CD14-positive monocyte (primary cell): ENCODE data around the gene FBXO15. TPM values are rescaled to one million over a fixed set of nuclear protein-coding genes. Genes with fewer than 3 reads are reported as not detected.

Experiments
- DNase-seq, 3 donors: peaks; one replicate each; pipeline ENCODE4 v3.0.0-alpha.2; 2011 to 2022
- H2AFZ ChIP-seq: 2 replicates; pipeline ENCODE4 v1.6.0; 2012; ENCODE audit warnings: mild to moderate bottlenecking, low read depth, low read length, inconsistent platforms; ENCODE audit not compliant: insufficient read depth, poor library complexity, severe bottlenecking
- H3K27ac ChIP-seq, 2 donors: 1 replicate in 1 of 2; 2 replicates in 1 of 2; pipeline ENCODE4 v1.5.1; 2012 to 2013; ENCODE audit warnings: low read length in 2 of 2, control low read depth in 1 of 2, inconsistent platforms in 1 of 2, low read depth in 1 of 2, mild to moderate bottlenecking in 1 of 2
- H3K27me3 ChIP-seq, 2 donors: one replicate each; pipeline versions ENCODE4 v1.6.0 to v1.6.1; 2011 to 2013; ENCODE audit warnings: low read length in 2 of 2; ENCODE audit not compliant: control insufficient read depth in 2 of 2, insufficient read depth in 2 of 2
- H3K36me3 ChIP-seq, 2 donors: replicated peaks in 1 of 2; 1 replicate in 1 of 2; 2 replicates in 1 of 2; pipeline versions ENCODE4 v1.5.1 to v1.6.1; 2012 to 2013; ENCODE audit warnings: low read length in 2 of 2, control low read depth in 1 of 2, inconsistent platforms in 1 of 2, mild to moderate bottlenecking in 1 of 2; ENCODE audit not compliant: insufficient read depth in 2 of 2, control insufficient read depth in 1 of 2
- H3K4me1 ChIP-seq, 2 donors: 1 replicate in 1 of 2; 2 replicates in 1 of 2; pipeline versions ENCODE4 v1.5.1 to v1.6.1; 2012 to 2013; ENCODE audit warnings: low read length in 2 of 2, control low read depth in 1 of 2, inconsistent platforms in 1 of 2, mild to moderate bottlenecking in 1 of 2, moderate library complexity in 1 of 2; ENCODE audit not compliant: insufficient read depth in 2 of 2, control insufficient read depth in 1 of 2
- H3K4me2 ChIP-seq: replicated peaks from 2 replicates; pipeline ENCODE3; 2012; ENCODE audit warnings: low read length, moderate library complexity, mild to moderate bottlenecking; ENCODE audit not compliant: poor library complexity, severe bottlenecking; ENCODE audit errors: extremely low read depth
- H3K4me3 ChIP-seq, 3 experiments: fragments of 200-600 bp in 1 of 3; sonication (generic) in 1 of 3; replicated peaks in 1 of 3; 1 replicate in 2 of 3; 2 replicates in 1 of 3; pipeline ENCODE4 v1.5.1; 2011 to 2013; ENCODE audit warnings: low read length in 3 of 3, mild to moderate bottlenecking in 3 of 3, control low read depth in 2 of 3, low read depth in 2 of 3, inconsistent platforms in 1 of 3, moderate library complexity in 1 of 3
- H3K79me2 ChIP-seq: 2 replicates; pipeline ENCODE4 v1.6.0; 2012; ENCODE audit warnings: mild to moderate bottlenecking, control low read depth, inconsistent platforms, low read length, moderate library complexity; ENCODE audit not compliant: insufficient read depth
- H3K9ac ChIP-seq: 2 replicates; pipeline ENCODE4 v1.6.0; 2017; ENCODE audit warnings: low read length, mild to moderate bottlenecking; ENCODE audit not compliant: insufficient read depth, poor library complexity, severe bottlenecking
- H3K9me3 ChIP-seq, 2 donors: replicated peaks in 1 of 2; 1 replicate in 1 of 2; 2 replicates in 1 of 2; pipeline versions ENCODE4 v1.5.1 to v1.6.1; 2012 to 2013; ENCODE audit warnings: low read length in 2 of 2, control low read depth in 1 of 2; ENCODE audit not compliant: control insufficient read depth in 1 of 2, insufficient read depth in 1 of 2
- H4K20me1 ChIP-seq: 2 replicates; pipeline ENCODE4 v1.6.0; 2012; ENCODE audit warnings: mild to moderate bottlenecking, low read length, control low read depth, moderate library complexity; ENCODE audit not compliant: insufficient read depth
- H3K27ac Mint-ChIP-seq, 7 donors: one replicate each; pipeline ENCODE4 v1.8.0; 2020; ENCODE audit warnings: mild to moderate bottlenecking in 7 of 7, mixed read lengths in 7 of 7, moderate library complexity in 6 of 7, inconsistent platforms in 2 of 7
- H3K27me3 Mint-ChIP-seq, 3 donors: one replicate each; pipeline ENCODE4 v1.8.0; 2021 to 2022; ENCODE audit warnings: low read depth in 3 of 3, mild to moderate bottlenecking in 3 of 3, mixed read lengths in 3 of 3, moderate library complexity in 3 of 3, inconsistent platforms in 1 of 3
- H3K36me3 Mint-ChIP-seq, 2 donors: one replicate each; pipeline ENCODE4 v1.8.0; 2020; ENCODE audit warnings: mixed read lengths in 2 of 2, inconsistent platforms in 1 of 2, mild to moderate bottlenecking in 1 of 2
- H3K4me1 Mint-ChIP-seq: one replicate; pipeline ENCODE4 v1.8.0; 2020; ENCODE audit warnings: mild to moderate bottlenecking, mixed read lengths
- H3K4me3 Mint-ChIP-seq, 2 donors: one replicate each; pipeline ENCODE4 v1.8.0; 2020; ENCODE audit warnings: mild to moderate bottlenecking in 2 of 2, mixed read lengths in 2 of 2, moderate library complexity in 1 of 2
- H3K9me3 Mint-ChIP-seq, 7 donors: one replicate each; pipeline ENCODE4 v1.8.0; 2020 to 2022; ENCODE audit warnings: mixed read lengths in 7 of 7, mild to moderate bottlenecking in 6 of 7, moderate library complexity in 6 of 7, inconsistent platforms in 2 of 7
- WGBS: methylation state at CpG from one replicate; pipeline ENCODE4 v1.1.5; 2013; ENCODE audit warnings: missing lambda C conversion rate; ENCODE audit not compliant: insufficient coverage; 5-methylcytosine and 5-hydroxymethylcytosine counted together
- intact Hi-C, 2 donors: fragments of 100-400 bp; cut with micrococcal nuclease; formaldehyde crosslinking; loops; one replicate each; pipeline versions ENCODE4 v1.15.0 to v1.15.1; 2023
- polyA plus RNA-seq, 3 donors: library from polyadenylated mRNA; depleted of rRNA in 1 of 3; unstranded in 2 of 3; stranded (reverse) in 1 of 3; fragments of 300-500 nt in 2 of 3; fragments of >200 nt in 1 of 3; fragmentation: Illumina TruSeq in 2 of 3; gene quantifications; 1 replicate in 2 of 3; 2 replicates in 1 of 3; pipeline ENCODE4 v1.2.3, GENCODE V29; 2012 to 2021
- TF ChIP-seq, protein P1 (sequence below): fragments of 200-600 bp; IDR thresholded peaks from one replicate; pipeline ENCODE4 v1.8.0; 2022; ENCODE audit warnings: antibody characterized with exemption, mild to moderate bottlenecking

Gene FBXO15
- polyA plus RNA-seq, 3 donors = not detected

DNA sequence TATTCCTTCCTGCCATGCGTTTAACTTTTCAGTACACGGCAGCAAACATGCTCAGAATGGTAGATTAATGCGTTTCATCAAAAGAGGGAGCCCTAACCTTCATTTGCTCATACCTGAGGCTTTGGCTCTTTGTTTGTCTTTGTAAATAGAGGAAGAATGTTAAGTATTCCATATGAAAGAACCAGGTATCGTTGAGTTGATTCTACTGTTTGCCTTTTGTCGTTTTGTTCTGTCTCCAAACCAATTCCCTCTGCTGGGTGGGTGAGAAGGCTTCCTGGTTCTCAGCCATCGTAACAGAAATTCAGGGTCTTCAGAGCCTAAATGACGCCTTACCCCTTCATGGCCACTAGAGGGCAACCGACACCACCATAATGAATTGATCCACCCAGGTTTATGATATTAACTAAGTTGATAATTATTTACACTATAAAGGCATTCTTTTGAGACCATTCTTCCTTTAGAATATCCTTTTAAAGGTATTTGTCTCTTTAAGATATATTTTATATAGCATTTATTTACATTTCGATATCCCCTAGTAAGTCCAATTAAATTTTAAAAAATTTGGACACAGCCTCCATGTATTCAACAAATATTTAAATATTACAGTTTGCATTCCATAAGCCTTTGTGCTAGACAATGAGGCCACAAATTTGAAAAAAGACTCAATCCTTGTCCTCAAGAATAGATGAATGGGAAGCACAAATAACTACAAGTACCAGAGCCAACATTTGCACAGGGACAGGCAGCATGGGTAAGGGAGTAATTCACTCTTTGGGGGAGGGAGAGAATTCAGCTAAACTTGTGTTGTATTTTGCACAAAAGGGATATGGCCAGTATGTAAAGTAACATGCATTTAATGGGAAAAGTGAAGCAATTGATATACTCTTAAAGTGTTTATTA, 48.8 kb upstream of the FBXO15 start:
- H3K27ac ChIP-seq = no peak overlapping the region
- H3K36me3 ChIP-seq = no peaks in the 10 kb centered on the region
- peaks cover 21% of the 10 kb centered on the region for H3K4me1 Mint-ChIP-seq

GRCh38 chr18:74194691-74195090, 47.1 kb upstream of the FBXO15 start:
- TF ChIP-seq, protein P1, sequence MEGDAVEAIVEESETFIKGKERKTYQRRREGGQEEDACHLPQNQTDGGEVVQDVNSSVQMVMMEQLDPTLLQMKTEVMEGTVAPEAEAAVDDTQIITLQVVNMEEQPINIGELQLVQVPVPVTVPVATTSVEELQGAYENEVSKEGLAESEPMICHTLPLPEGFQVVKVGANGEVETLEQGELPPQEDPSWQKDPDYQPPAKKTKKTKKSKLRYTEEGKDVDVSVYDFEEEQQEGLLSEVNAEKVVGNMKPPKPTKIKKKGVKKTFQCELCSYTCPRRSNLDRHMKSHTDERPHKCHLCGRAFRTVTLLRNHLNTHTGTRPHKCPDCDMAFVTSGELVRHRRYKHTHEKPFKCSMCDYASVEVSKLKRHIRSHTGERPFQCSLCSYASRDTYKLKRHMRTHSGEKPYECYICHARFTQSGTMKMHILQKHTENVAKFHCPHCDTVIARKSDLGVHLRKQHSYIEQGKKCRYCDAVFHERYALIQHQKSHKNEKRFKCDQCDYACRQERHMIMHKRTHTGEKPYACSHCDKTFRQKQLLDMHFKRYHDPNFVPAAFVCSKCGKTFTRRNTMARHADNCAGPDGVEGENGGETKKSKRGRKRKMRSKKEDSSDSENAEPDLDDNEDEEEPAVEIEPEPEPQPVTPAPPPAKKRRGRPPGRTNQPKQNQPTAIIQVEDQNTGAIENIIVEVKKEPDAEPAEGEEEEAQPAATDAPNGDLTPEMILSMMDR = no peak
- Mint-ChIP-seq H3K36me3 (no peaks in the 10 kb centered on the region), H3K9me3 (no peaks in the 10 kb centered on the region), H3K4me3 (peak overlapping the region in 1 of 2 donors; percentile 24), H3K4me1 (peaks cover 6% of the 10 kb centered on the region), H3K27ac (no peak overlapping the region), H3K27me3 (peaks cover 2 to 13% (median 7%) of the 10 kb centered on the region in 3 donors)
- H3K79me2 ChIP-seq = no peaks in the 10 kb centered on the region
- H3K4me1 ChIP-seq = peaks cover 0 to 2% of the 10 kb centered on the region in 2 donors
- H2AFZ ChIP-seq = no peak overlapping the region
- no peak overlapping the region for H3K4me3 ChIP-seq
- no peak overlapping the region for H3K9ac ChIP-seq
- no peak overlapping the region for H3K27ac ChIP-seq
- DNase-seq = no peak
- H3K4me2 ChIP-seq = no peak overlapping the region
- H3K9me3 ChIP-seq = no peaks in the 10 kb centered on the region
- peaks cover 0 to 2% of the 10 kb centered on the region in 2 donors for H3K27me3 ChIP-seq
- H3K36me3 ChIP-seq = no peaks in the 10 kb centered on the region
- intact Hi-C loops = loop anchor here (5.0 kb wide), 2 partner anchors 148 to 358 kb away; no protein-coding TSS in a partner anchor
- 100% methylated on average over 2 of the region's 3 CpGs for WGBS
- H4K20me1 ChIP-seq = no peaks in the 10 kb centered on the region

More for the DNA sequence above, 48.8 kb upstream of the FBXO15 start:
- no peaks in the 10 kb centered on the region for H3K79me2 ChIP-seq
- Mint-ChIP-seq H3K27me3 (peaks cover 2 to 21% (median 7%) of the 10 kb centered on the region in 3 donors), H3K9me3 (no peaks in the 10 kb centered on the region), H3K4me3 (peak overlapping the region in 1 of 2 donors; percentile 78), H3K27ac (peak overlapping the region in 1 of 7 donors; percentile 17), H3K36me3 (no peaks in the 10 kb centered on the region)
- WGBS = 0% methylated on average over 1 of the region's 9 CpGs
- H4K20me1 ChIP-seq = no peaks in the 10 kb centered on the region
- no peaks in the 10 kb centered on the region for H3K9me3 ChIP-seq
- H3K4me3 ChIP-seq = no peak overlapping the region
- TF ChIP-seq, protein P1 = peak; percentile 92
- no peak overlapping the region for H3K9ac ChIP-seq
- intact Hi-C loops = loop anchor here (2.0 to 5.0 kb wide), 3 partner anchors 144 to 356 kb away; no protein-coding TSS in a partner anchor
- H2AFZ ChIP-seq = no peak overlapping the region
- DNase-seq = peak; percentile 46 to 66 (median 66)
- H3K4me2 ChIP-seq = peak overlapping the region; percentile 52
- H3K27me3 ChIP-seq = no peaks in the 10 kb centered on the region
- H3K4me1 ChIP-seq = peaks cover 13 to 14% of the 10 kb centered on the region in 2 donors
